A673 (cell line): ENCODE results near the gene CCDC85C.

Experiments
- EZH2 ChIP-seq: fragments of 200-600 bp; sonication (generic); IDR thresholded peaks from 2 replicates; pipeline ENCODE4 v1.6.1; 2017; ENCODE audit warnings: borderline replicate concordance, low read depth, mild to moderate bottlenecking, mixed read lengths, antibody characterized with exemption, low read length; ENCODE audit not compliant: poor library complexity, severe bottlenecking
- TF ChIP-seq, protein P1 (sequence below): fragments of 300-800, 200-600 bp; sonication (generic); conservative IDR thresholded peaks from 2 replicates; pipeline ENCODE4 v1.5.1; 2017; ENCODE audit warnings: low read depth, mild to moderate bottlenecking, antibody characterized with exemption, low read length, moderate library complexity, mixed read lengths

DNA sequence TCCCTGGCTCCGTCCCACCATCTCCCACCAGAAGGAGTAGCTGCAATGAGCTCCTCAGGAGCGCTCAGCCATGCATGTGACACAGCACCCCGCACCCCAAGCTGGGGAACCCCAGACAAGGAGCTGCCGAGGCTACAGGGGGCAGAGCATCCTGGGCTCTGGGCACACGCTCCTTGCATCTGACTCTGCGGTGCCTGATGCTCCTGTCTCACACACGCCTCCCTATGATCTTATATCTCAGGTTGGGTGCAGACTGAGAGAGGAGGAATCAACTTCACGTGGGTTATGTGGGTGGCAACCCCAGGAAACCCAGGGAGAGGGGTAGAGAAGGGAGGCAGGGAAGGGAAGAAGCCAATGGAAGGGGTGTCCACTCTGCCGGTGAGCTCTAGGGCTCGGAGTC, 62.8 kb downstream of the CCDC85C start:
- TF ChIP-seq, protein P1, sequence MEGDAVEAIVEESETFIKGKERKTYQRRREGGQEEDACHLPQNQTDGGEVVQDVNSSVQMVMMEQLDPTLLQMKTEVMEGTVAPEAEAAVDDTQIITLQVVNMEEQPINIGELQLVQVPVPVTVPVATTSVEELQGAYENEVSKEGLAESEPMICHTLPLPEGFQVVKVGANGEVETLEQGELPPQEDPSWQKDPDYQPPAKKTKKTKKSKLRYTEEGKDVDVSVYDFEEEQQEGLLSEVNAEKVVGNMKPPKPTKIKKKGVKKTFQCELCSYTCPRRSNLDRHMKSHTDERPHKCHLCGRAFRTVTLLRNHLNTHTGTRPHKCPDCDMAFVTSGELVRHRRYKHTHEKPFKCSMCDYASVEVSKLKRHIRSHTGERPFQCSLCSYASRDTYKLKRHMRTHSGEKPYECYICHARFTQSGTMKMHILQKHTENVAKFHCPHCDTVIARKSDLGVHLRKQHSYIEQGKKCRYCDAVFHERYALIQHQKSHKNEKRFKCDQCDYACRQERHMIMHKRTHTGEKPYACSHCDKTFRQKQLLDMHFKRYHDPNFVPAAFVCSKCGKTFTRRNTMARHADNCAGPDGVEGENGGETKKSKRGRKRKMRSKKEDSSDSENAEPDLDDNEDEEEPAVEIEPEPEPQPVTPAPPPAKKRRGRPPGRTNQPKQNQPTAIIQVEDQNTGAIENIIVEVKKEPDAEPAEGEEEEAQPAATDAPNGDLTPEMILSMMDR, result no peak
- no peak for TF ChIP-seq EZH2
